HG03442 (cell line): ENCODE data around the gene SLC25A39.

Source experiments
- ATAC-seq: cut with Tn5 transposase; IDR thresholded peaks from one replicate; pipeline ENCODE4 v1.9.1; 2021; ENCODE audit warnings: mild to moderate bottlenecking, moderate library complexity; ENCODE audit not compliant: unreplicated experiment

SLC25A39 gene

DNA sequence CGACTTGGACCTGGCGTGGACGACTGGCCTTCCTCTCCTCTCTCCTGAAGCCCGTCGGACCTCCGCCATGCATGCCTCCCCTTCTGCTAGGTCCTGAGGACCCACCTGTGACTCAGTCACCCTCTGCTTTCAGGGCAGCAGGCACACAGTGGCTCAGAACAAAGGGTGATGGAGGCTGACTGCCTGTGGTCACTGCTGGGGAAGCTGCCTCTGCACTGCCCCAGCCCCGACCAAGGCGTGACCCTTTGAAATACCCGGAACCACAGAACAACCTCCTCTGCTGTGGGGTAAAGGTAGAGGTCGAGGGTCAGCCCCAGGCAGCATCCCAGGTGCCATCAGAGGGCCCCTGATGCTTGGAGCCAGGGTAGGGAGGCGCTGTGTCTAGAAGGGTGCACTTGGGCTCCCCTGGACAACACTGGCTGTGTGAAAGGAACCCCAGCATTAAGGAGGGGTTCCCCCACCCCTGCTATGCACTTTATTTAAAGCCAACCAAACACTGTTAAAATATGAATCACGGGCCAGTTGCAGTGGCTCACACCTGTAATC lies 44.2 kb downstream of the SLC25A39 start:
- ATAC-seq, result no peak

GRCh38 chr17:44279666-44280391 lies 44.8 kb downstream of the SLC25A39 start:
- ATAC-seq, result no peak

- no peak for ATAC-seq
These were observed 45.3 kb downstream of the SLC25A39 start for GRCh38 chr17:44279346-44279665.

- no peak for ATAC-seq
These were observed 46.6 kb downstream of the SLC25A39 start for GRCh38 chr17:44277976-44278375.

DNA sequence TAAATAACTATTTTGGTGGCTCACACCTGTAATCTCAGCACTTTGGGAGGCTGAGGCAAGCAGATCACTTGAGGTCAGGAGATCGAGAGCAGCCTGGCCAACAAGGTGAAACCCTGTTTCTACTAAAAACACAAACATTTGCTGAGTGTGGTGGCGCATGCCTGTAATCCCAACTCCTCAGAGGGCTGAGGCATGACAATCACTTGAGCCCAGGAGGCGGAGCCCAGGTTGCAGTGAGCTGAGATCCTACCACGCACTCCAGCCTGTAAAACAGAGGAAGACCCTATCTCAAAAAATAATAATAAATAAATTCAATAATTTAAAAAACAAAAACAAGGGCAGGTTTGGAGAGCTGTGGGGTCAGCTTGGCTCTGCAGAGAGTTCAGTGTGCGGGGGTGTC lies 51.0 kb downstream of the SLC25A39 start:
- ATAC-seq, result no peak

DNA sequence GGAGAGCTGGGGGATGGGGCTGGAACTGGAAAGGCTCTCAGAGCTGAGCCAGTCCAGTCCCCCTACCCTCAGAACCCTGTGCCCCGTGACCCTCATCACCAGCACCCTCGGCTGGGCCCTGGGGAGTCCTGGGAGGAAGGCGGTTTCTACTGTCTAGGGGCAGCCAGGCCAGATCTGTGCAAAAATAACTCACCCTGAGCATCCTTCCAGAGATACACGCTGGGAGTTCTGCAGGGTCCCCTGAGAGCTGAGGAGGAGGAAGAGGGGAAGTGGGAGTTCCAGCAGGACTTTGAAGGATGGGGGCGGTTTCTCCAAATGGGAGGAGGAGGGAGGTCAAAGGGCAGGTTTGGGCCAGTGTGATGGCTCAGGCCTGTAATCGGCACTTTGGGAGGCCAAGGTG lies 51.7 kb downstream of the SLC25A39 start:
- ATAC-seq, result no peak

GRCh38 chr17:44272321-44272951 lies 52.2 kb downstream of the SLC25A39 start:
- no peak for ATAC-seq
